Naive thymus-derived CD4-positive, alpha-beta T cell (primary cell): ENCODE results near the gene BID. TPM values are rescaled to one million over a fixed set of nuclear protein-coding genes. Genes with fewer than 3 reads are reported as not detected.
"Not testable (repeated sequence)": the region's sequence is repeated elsewhere in the genome, so short reads cannot be mapped to it uniquely, and the experiment has no call there.

Source experiments
- ATAC-seq: fragments of 150-1000 bp; cut with Tn5 transposase; 2 replicates; pipeline ENCODE4 v1.10.0; 2021; ENCODE audit warnings: mild to moderate bottlenecking, moderate library complexity
- CTCF ChIA-PET: fragments of 350-600 bp; sonication (Branson Sonifier 250); formaldehyde crosslinking; loops from one replicate; lab custom pipeline; 2021; ENCODE audit warnings: antibody characterized with exemption; lab: Charles Lee
- POLR2A ChIA-PET: fragments of 350-600 bp; sonication (Branson Sonifier 250); formaldehyde crosslinking; loops from one replicate; lab custom pipeline; 2021; ENCODE audit warnings: antibody characterized with exemption, inconsistent platforms; lab: Charles Lee
- DNase-seq, 9 donors: peaks; one replicate each; pipeline versions ENCODE4 v3.0.0 to v3.0.0-alpha.2; 2020 to 2022; ENCODE audit warnings: mixed read lengths in 1 of 9
- H3K27ac ChIP-seq: one replicate; pipeline ENCODE4 v1.7.0; 2013; ENCODE audit warnings: mild to moderate bottlenecking, low read depth, low read length, moderate library complexity
- H3K27me3 ChIP-seq, 2 donors: one replicate each; pipeline ENCODE4 v1.7.0; 2013; ENCODE audit warnings: low read length in 2 of 2, mild to moderate bottlenecking in 2 of 2, moderate library complexity in 2 of 2; ENCODE audit not compliant: control insufficient read depth in 2 of 2, insufficient read depth in 2 of 2
- H3K36me3 ChIP-seq, 3 experiments: 1 replicate in 2 of 3; 2 replicates in 1 of 3; pipeline ENCODE4 v1.7.0; 2013; ENCODE audit warnings: low read length in 3 of 3, mild to moderate bottlenecking in 3 of 3, moderate library complexity in 1 of 3; ENCODE audit not compliant: insufficient read depth in 3 of 3, control insufficient read depth in 2 of 3
- H3K4me1 ChIP-seq, 2 donors: one replicate each; pipeline ENCODE4 v1.7.0; 2013; ENCODE audit warnings: low read length in 2 of 2, mild to moderate bottlenecking in 2 of 2, moderate library complexity in 1 of 2; ENCODE audit not compliant: control insufficient read depth in 2 of 2, insufficient read depth in 2 of 2
- H3K4me3 ChIP-seq: 2 replicates; pipeline ENCODE4 v1.7.0; 2013; ENCODE audit warnings: mild to moderate bottlenecking, low read length
- H3K9me3 ChIP-seq, 3 experiments: 1 replicate in 2 of 3; 2 replicates in 1 of 3; pipeline ENCODE4 v1.7.0; 2013; ENCODE audit warnings: low read length in 3 of 3; ENCODE audit not compliant: control insufficient read depth in 2 of 3
- H3K27ac Mint-ChIP-seq, 9 donors: one replicate each; pipeline ENCODE4 v1.8.0; 2020 to 2022; ENCODE audit warnings: mixed read lengths in 9 of 9, mild to moderate bottlenecking in 8 of 9, moderate library complexity in 5 of 9, inconsistent platforms in 2 of 9
- H3K27me3 Mint-ChIP-seq, 5 donors: one replicate each; pipeline ENCODE4 v1.8.0; 2021 to 2022; ENCODE audit warnings: mixed read lengths in 5 of 5, mild to moderate bottlenecking in 1 of 5
- H3K36me3 Mint-ChIP-seq, 5 donors: one replicate each; pipeline ENCODE4 v1.8.0; 2020 to 2022; ENCODE audit warnings: mixed read lengths in 5 of 5, mild to moderate bottlenecking in 3 of 5, inconsistent platforms in 1 of 5
- H3K4me1 Mint-ChIP-seq, 7 donors: one replicate each; pipeline ENCODE4 v1.8.0; 2020 to 2022; ENCODE audit warnings: mixed read lengths in 7 of 7, mild to moderate bottlenecking in 3 of 7, inconsistent platforms in 1 of 7
- H3K4me3 Mint-ChIP-seq, 10 donors: one replicate each; pipeline ENCODE4 v1.8.0; 2020 to 2022; ENCODE audit warnings: mild to moderate bottlenecking in 10 of 10, mixed read lengths in 10 of 10, moderate library complexity in 6 of 10, inconsistent platforms in 2 of 10
- H3K9me3 Mint-ChIP-seq, 11 donors: one replicate each; pipeline ENCODE4 v1.8.0; 2020 to 2022; ENCODE audit warnings: mixed read lengths in 11 of 11, mild to moderate bottlenecking in 4 of 11, inconsistent platforms in 1 of 11, moderate library complexity in 1 of 11
- intact Hi-C, 2 donors: fragments of 100-400 bp; cut with micrococcal nuclease; formaldehyde crosslinking; loops; one replicate each; pipeline ENCODE4 v1.15.1; 2023
- polyA plus RNA-seq, 2 donors: library from polyadenylated mRNA; unstranded; fragments of 300-500 nt; fragmentation: Illumina TruSeq; gene quantifications; one replicate each; pipeline ENCODE4 v1.2.3, GENCODE V29; 2021
- total RNA-seq, 6 experiments: library from RNA in 5 of 6; stranded (reverse) in 5 of 6; gene quantifications; 1 replicate in 5 of 6; 2 replicates in 1 of 6; pipeline ENCODE4 v1.2.3 and lab custom pipeline; 2021 to 2026

BID gene
- total and polyA plus RNA-seq, 7 experiments from 2014 or later: 15.4 to 66.2 (median 32.1) TPM

- H3K36me3 ChIP-seq, H3K9me3 ChIP-seq, ATAC-seq, DNase-seq, H3K36me3 Mint-ChIP-seq, H3K27me3 ChIP-seq, intact Hi-C loops, H3K9me3 Mint-ChIP-seq, CTCF ChIA-PET, H3K4me3 ChIP-seq, H3K27ac ChIP-seq: not testable (repeated sequence)
- Mint-ChIP-seq H3K4me3 (peak overlapping the region in 1 of 10 donors; percentile 20), H3K27ac (peak overlapping the region in 6 of 9 donors; percentile 3 to 68 (median 28)), H3K4me1 (peaks cover 20 to 61% (median 47%) of the 10 kb centered on the region in 7 donors), H3K27me3 (peaks cover 0 to 23% (median 0%) of the 10 kb centered on the region in 5 donors)
- peaks cover 11% of the 10 kb centered on the region in 2 donors for H3K4me1 ChIP-seq
- POLR2A ChIA-PET: interaction anchor here (1.2 kb wide), 1 partner anchor 10 kb away, joined by 3 read pairs; the partner anchor contains the start of gene BID
Measured at GRCh38 chr22:17764852-17765251, 9.4 kb downstream of the BID start.

GRCh38 chr22:17764036-17764435 lies 10.2 kb downstream of the BID start:
- Mint-ChIP-seq H3K27ac (peak overlapping the region in 6 of 9 donors; percentile 7 to 68 (median 14)), H3K9me3 (no peaks in the 10 kb centered on the region), H3K27me3 (peaks cover 0 to 23% (median 0%) of the 10 kb centered on the region in 5 donors), H3K4me1 (peaks cover 20 to 56% (median 46%) of the 10 kb centered on the region in 7 donors), H3K36me3 (peaks cover 0 to 5% (median 0%) of the 10 kb centered on the region in 5 donors), H3K4me3 (peak overlapping the region in 2 of 10 donors; percentile 20 to 24)
- POLR2A ChIA-PET: no interaction called here
- Histone ChIP-seq H3K4me1 (peaks cover 11% of the 10 kb centered on the region in 2 donors), H3K27ac (no peak overlapping the region), H3K36me3 (no peaks in the 10 kb centered on the region), H3K27me3 (no peaks in the 10 kb centered on the region), H3K4me3 (no peak overlapping the region), H3K9me3 (no peaks in the 10 kb centered on the region)
- no peak for ATAC-seq
- CTCF ChIA-PET: no interaction called here
- DNase-seq: no peak
- intact Hi-C loops: no loop called here

- H3K36me3 Mint-ChIP-seq, H3K36me3 ChIP-seq, CTCF ChIA-PET, H3K27ac ChIP-seq, H3K4me3 ChIP-seq, intact Hi-C loops, H3K9me3 ChIP-seq, H3K27me3 ChIP-seq, H3K4me3 Mint-ChIP-seq, ATAC-seq, DNase-seq, H3K9me3 Mint-ChIP-seq: not testable (repeated sequence)
- Mint-ChIP-seq H3K27ac (peak overlapping the region in 3 of 9 donors; percentile 13 to 63 (median 52)), H3K4me1 (peaks cover 20 to 60% (median 46%) of the 10 kb centered on the region in 7 donors), H3K27me3 (peaks cover 0 to 23% (median 0%) of the 10 kb centered on the region in 5 donors)
- H3K4me1 ChIP-seq: peaks cover 11% of the 10 kb centered on the region in 2 donors
- POLR2A ChIA-PET: interaction anchor here (0.8 kb wide), 1 partner anchor 9 kb away, joined by 4 read pairs; no protein-coding TSS in a partner anchor
Measured at GRCh38 chr22:17763442-17763841, 10.8 kb downstream of the BID start.

GRCh38 chr22:17761138-17761488 lies 13.2 kb downstream of the BID start:
- Mint-ChIP-seq H3K27ac (peak overlapping the region in 3 of 9 donors; percentile 21 to 73 (median 56)), H3K4me3 (peak overlapping the region in 1 of 10 donors; percentile 19), H3K36me3 (peaks cover 0 to 3% (median 0%) of the 10 kb centered on the region in 5 donors), H3K9me3 (no peaks in the 10 kb centered on the region), H3K4me1 (peaks cover 11 to 49% (median 35%) of the 10 kb centered on the region in 7 donors), H3K27me3 (peaks cover 0 to 17% (median 0%) of the 10 kb centered on the region in 5 donors)
- DNase-seq (no peak), ATAC-seq (no peak)
- no peak overlapping the region for H3K27ac ChIP-seq
- POLR2A ChIA-PET: no interaction called here
- H3K4me1 ChIP-seq: no peaks in the 10 kb centered on the region
- intact Hi-C loops: no loop called here
- no peaks in the 10 kb centered on the region for H3K36me3 ChIP-seq
- no peak overlapping the region for H3K4me3 ChIP-seq
- no peaks in the 10 kb centered on the region for H3K27me3 ChIP-seq
- H3K9me3 ChIP-seq: no peaks in the 10 kb centered on the region
- CTCF ChIA-PET: no interaction called here

GRCh38 chr22:17754233-17754925 lies 19.9 kb downstream of the BID start:
- peaks cover 0 to 23% (median 7%) of the 10 kb centered on the region in 7 donors for H3K4me1 Mint-ChIP-seq

GRCh38 chr22:17753401-17753989 lies 20.8 kb downstream of the BID start:
- Histone ChIP-seq H3K9me3 (no peaks in the 10 kb centered on the region), H3K27me3 (no peaks in the 10 kb centered on the region), H3K4me1 (no peaks in the 10 kb centered on the region), H3K4me3 (no peak overlapping the region), H3K36me3 (peaks cover 0 to 16% (median 0%) of the 10 kb centered on the region in 3 experiments), H3K27ac (no peak overlapping the region)
- H3K36me3 Mint-ChIP-seq: peaks cover 0 to 4% (median 3%) of the 10 kb centered on the region in 5 donors
- ATAC-seq (no peak), DNase-seq (no peak)
- peaks cover 0 to 23% (median 6%) of the 10 kb centered on the region in 7 donors for H3K4me1 Mint-ChIP-seq
- H3K4me3 Mint-ChIP-seq: no peak overlapping the region
- ChIA-PET CTCF (interaction anchor here (4.2 kb wide), 1 partner anchor 31 kb away, joined by 41 read pairs; no protein-coding TSS in a partner anchor), POLR2A (no interaction called here)
- peak overlapping the region in 1 of 9 donors; percentile 26 for H3K27ac Mint-ChIP-seq
- intact Hi-C loops: no loop called here
- H3K27me3 Mint-ChIP-seq: no peaks in the 10 kb centered on the region
- no peaks in the 10 kb centered on the region for H3K9me3 Mint-ChIP-seq

More at GRCh38 chr22:17754233-17754925, 19.9 kb downstream of the BID start:
- Histone ChIP-seq H3K27me3 (no peaks in the 10 kb centered on the region), H3K27ac (no peak overlapping the region), H3K9me3 (no peaks in the 10 kb centered on the region), H3K36me3 (peaks cover 0 to 13% (median 0%) of the 10 kb centered on the region in 3 experiments), H3K4me3 (no peak overlapping the region), H3K4me1 (no peaks in the 10 kb centered on the region)
- intact Hi-C loops: loop anchor here (1.0 to 2.0 kb wide), 3 partner anchors 31 to 322 kb away; no protein-coding TSS in a partner anchor
- Mint-ChIP-seq H3K9me3 (no peaks in the 10 kb centered on the region), H3K27ac (peak overlapping the region in 3 of 9 donors; percentile 38 to 43 (median 40)), H3K27me3 (no peaks in the 10 kb centered on the region), H3K36me3 (peaks cover 0 to 4% (median 3%) of the 10 kb centered on the region in 5 donors), H3K4me3 (no peak overlapping the region)
- DNase-seq (peak in 4 of 9 donors; percentile 24 to 45 (median 30)), ATAC-seq (peak; percentile 54)
- ChIA-PET POLR2A (interaction anchor here (1.6 kb wide), 1 partner anchor 25 kb away, joined by 3 read pairs; no protein-coding TSS in a partner anchor), CTCF (interaction anchor here (1.2 to 4.2 kb wide), 3 partner anchors 15 to 30 kb away, joined by 3 to 41 read pairs (median 9); no protein-coding TSS in a partner anchor)
